K562 (cell line): ENCODE results near the gene MXD3. TPM values are rescaled to one million over a fixed set of nuclear protein-coding genes. Genes with fewer than 3 reads are reported as not detected.
A peak's percentile ranks its signal among the peaks of the same experiment; 100 is the strongest.

ENCODE experiments used
- ATF7 ChIP-seq: fragments of 450-650 bp; IDR thresholded peaks from 2 replicates; pipeline ENCODE4 v1.7.1; 2014; ENCODE audit warnings: mild to moderate bottlenecking, moderate library complexity
- GTF2E2 ChIP-seq: fragments of 200-800 bp; sonication (Bioruptor generic); IDR thresholded peaks from 2 replicates; pipeline ENCODE4 v1.6.1; 2016; ENCODE audit warnings: missing genetic modification characterization, missing compliant biosample characterization
- HNRNPH1 ChIP-seq: fragments of 200-400 bp; formaldehyde crosslinking; optimal IDR thresholded peaks from 2 replicates; pipeline ENCODE3; 2017; ENCODE audit warnings: low read depth, mild to moderate bottlenecking, low read length, moderate library complexity
- JUN ChIP-seq, 2 experiments: sonication (generic) in 1 of 2; formaldehyde crosslinking in 1 of 2; IDR thresholded peaks; 2 replicates each; pipeline versions ENCODE4 v1.6.1 to v1.8.0; 2012 to 2022; ENCODE audit warnings: borderline replicate concordance in 2 of 2, mild to moderate bottlenecking in 2 of 2, improper control_type of control experiment in 1 of 2, low read depth in 1 of 2, low read length in 1 of 2, missing genetic modification reagents in 1 of 2
- MTA1 ChIP-seq: fragments of 450-650 bp; IDR thresholded peaks from 2 replicates; pipeline ENCODE4 v1.6.1; 2017; ENCODE audit warnings: borderline replicate concordance
- MYNN ChIP-seq, 2 experiments: sonication (generic); formaldehyde crosslinking in 1 of 2; IDR thresholded peaks; 2 replicates each; pipeline versions ENCODE4 v1.5.0 to v1.6.1; 2016 to 2020; ENCODE audit warnings: antibody characterized with exemption in 1 of 2, missing genetic modification reagents in 1 of 2
- NR2C1 ChIP-seq, 2 experiments: fragments of 450-650 bp; IDR thresholded peaks; 2 replicates each; pipeline ENCODE4 v1.6.1; 2017; ENCODE audit warnings: mild to moderate bottlenecking in 2 of 2, antibody characterized with exemption in 1 of 2, inconsistent platforms in 1 of 2, missing compliant biosample characterization in 1 of 2, missing genetic modification characterization in 1 of 2
- NR2C2 ChIP-seq, 2 experiments: fragments of 200-800 bp in 1 of 2; sonication (Bioruptor generic) in 1 of 2; sonication (generic) in 1 of 2; formaldehyde crosslinking in 1 of 2; IDR thresholded peaks; 2 replicates each; pipeline versions ENCODE4 v1.6.1 to v1.8.0; 2016 to 2022; ENCODE audit warnings: mild to moderate bottlenecking in 1 of 2, missing compliant biosample characterization in 1 of 2, missing genetic modification characterization in 1 of 2, missing genetic modification reagents in 1 of 2
- PHB2 ChIP-seq: fragments of 450-650 bp; IDR thresholded peaks from 2 replicates; pipeline ENCODE4 v1.6.1; 2017; ENCODE audit warnings: low read depth
- PRPF4 ChIP-seq: fragments of 200-400 bp; formaldehyde crosslinking; IDR thresholded peaks from one replicate; pipeline ENCODE4 v1.6.1; 2017; ENCODE audit warnings: low read length, low read depth, mild to moderate bottlenecking; ENCODE audit not compliant: insufficient read depth, poor library complexity, severe bottlenecking
- SAFB2 ChIP-seq: fragments of 200-400 bp; formaldehyde crosslinking; IDR thresholded peaks from 2 replicates; pipeline ENCODE4 v1.6.1; 2018; ENCODE audit warnings: borderline replicate concordance, low read length, low read depth, moderate library complexity; ENCODE audit not compliant: severe bottlenecking
- SMARCB1 ChIP-seq: IDR thresholded peaks from 2 replicates; pipeline ENCODE4 v1.6.1; 2011; ENCODE audit warnings: improper control_type of control experiment, low read depth; ENCODE audit not compliant: insufficient read length
- TAF9B ChIP-seq: fragments of 450-650 bp; IDR thresholded peaks from 2 replicates; pipeline ENCODE4 v1.6.1; 2018; ENCODE audit warnings: mild to moderate bottlenecking; ENCODE audit not compliant: partially characterized antibody
- TARDBP ChIP-seq: fragments of 450-650 bp; IDR thresholded peaks from 2 replicates; pipeline ENCODE4 v1.6.1; 2016
- TRIM24 ChIP-seq, 2 experiments: fragments of 450-650 bp; IDR thresholded peaks; 2 replicates each; pipeline ENCODE4 v1.6.1; 2016
- ZNF696 ChIP-seq: fragments of 250-450 bp; sonication (Bioruptor Pico); conservative IDR thresholded peaks from 2 replicates; pipeline ENCODE4 v1.4.0; 2020; ENCODE audit warnings: mild to moderate bottlenecking, moderate library complexity
- polyA plus RNA-seq, 8 experiments: library from polyadenylated mRNA; depleted of rRNA in 4 of 8; stranded (reverse) in 5 of 8; unstranded in 3 of 8; fragments of >200 nt; fragmentation: Nextera tagmentation in 2 of 8; fragmentation: Illumina TruSeq in 1 of 8; extraction: Ambion mirVana in 2 of 8; extraction: Trizol in 1 of 8; gene quantifications; 2 replicates each; pipeline versions ENCODE4 v1.2.1 to v1.2.3, GENCODE V29; 2011 to 2014; ENCODE audit warnings: inconsistent platforms in 1 of 8, missing spikeins in 1 of 8
- total RNA-seq, 7 experiments: library from RNA; depleted of rRNA in 6 of 7; stranded (reverse); fragments of >200 nt in 6 of 7; fragmentation: Illumina TruSeq in 2 of 7; extraction: Trizol in 2 of 7; gene quantifications; 2 replicates each; pipeline versions ENCODE4 v1.2.1 to v1.2.3, GENCODE V29; 2011 to 2021; ENCODE audit warnings: low replicate concordance in 1 of 7
- TF ChIP-seq, protein P1 (sequence below): fragments of 450-650 bp; formaldehyde crosslinking; conservative IDR thresholded peaks from 2 replicates; pipeline ENCODE4 v1.4.0; 2022; ENCODE audit warnings: mild to moderate bottlenecking, missing genetic modification characterization
- TF ChIP-seq, protein P2 (sequence below): fragments of 250-450 bp; sonication (Bioruptor Pico); IDR thresholded peaks from 2 replicates; pipeline ENCODE4 v1.8.0; 2021; ENCODE audit warnings: mild to moderate bottlenecking, moderate library complexity
- TF ChIP-seq, protein P3 (sequence below): fragments of 450-650 bp; formaldehyde crosslinking; IDR thresholded peaks from 2 replicates; pipeline ENCODE4 v1.4.0; 2020; ENCODE audit warnings: mild to moderate bottlenecking, moderate library complexity
- TF ChIP-seq, protein P4 (sequence below): fragments of 250-450 bp; sonication (Bioruptor Pico); IDR thresholded peaks from 2 replicates; pipeline ENCODE4 v1.5.0; 2021

Gene MXD3
- total and polyA plus RNA-seq, 9 of the 15 experiments (the other 6 are each of a cell fraction or from before 2014, with no cell fraction given): 0.28 to 24.8 (median 4.5) TPM

DNA sequence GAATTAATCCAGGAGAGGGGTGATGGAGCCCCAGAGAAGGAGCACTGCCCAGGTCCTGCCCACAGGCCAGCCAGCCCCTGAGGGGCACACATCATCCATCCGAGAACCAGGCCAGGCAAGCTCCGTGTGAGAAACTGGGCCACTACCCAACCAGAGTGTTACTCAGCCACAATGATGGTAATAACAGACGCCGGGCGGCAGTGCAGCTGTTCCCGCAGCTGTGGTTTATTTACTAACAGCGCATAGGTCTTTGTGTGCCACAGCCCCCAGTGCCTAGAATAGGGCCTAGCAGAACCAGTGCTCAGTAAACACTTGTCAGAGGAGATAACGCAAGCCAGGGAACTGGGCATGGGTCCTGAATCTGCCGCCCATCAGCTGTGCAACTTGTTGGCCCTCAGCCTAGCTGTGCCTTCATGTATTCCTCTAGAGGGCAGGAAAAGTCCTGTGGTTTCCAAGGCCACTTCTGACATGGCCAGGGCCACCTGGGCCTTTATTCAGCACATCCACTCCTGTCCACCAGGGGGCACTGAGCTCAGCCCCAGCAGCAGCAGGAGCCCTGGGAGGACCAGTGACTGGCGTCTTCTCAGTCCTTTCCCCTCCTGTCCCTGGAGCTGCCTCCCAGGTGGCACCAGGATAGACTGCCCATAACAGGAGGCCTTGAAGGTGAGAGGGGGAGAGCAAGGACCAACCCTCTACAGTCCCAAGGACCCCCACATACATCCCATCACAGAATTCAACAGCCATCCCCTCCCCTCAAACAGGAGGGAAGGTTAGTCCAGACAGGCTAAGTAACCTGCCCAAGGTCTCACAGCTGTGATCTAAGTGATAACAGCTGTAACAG, 2.1 kb downstream of the MXD3 start (continued):
- TF ChIP-seq TRIM24 (IDR thresholded peaks at IDR 0.05) (no peak), TARDBP (0 out of 2 replicates have a peak, but pooled peaks have one; percentile 15), MTA1 (no peak), PHB2 (no peak), PRPF4 (no peak), NR2C1 (IDR thresholded peaks at IDR 0.05) (no peak), NR2C1 (tag; IDR thresholded peaks at IDR 0.05) (no peak), SMARCB1 (no peak), NR2C2 (CRISPR knock-in tag; IDR thresholded peaks at IDR 0.05) (no peak), NR2C2 (tag; IDR thresholded peaks at IDR 0.05) (no peak), ATF7 (peak; percentile 36; the same call in 1 of the 2 replicates), MYNN (IDR thresholded peaks at IDR 0.05) (0 out of 2 replicates have a peak, but pooled peaks have one; percentile 15), MYNN (CRISPR knock-in tag; IDR thresholded peaks at IDR 0.05) (no peak), ZNF696 (no peak), JUN (IDR thresholded peaks at IDR 0.05; ENCODE audit: borderline replicate concordance, low read depth, low read length) (no peak), JUN (CRISPR knock-in tag; IDR thresholded peaks at IDR 0.05; ENCODE audit: borderline replicate concordance) (no peak), HNRNPH1 (no peak), TAF9B (no peak), GTF2E2 (no peak), SAFB2 (no peak)
- TF ChIP-seq, protein P1, sequence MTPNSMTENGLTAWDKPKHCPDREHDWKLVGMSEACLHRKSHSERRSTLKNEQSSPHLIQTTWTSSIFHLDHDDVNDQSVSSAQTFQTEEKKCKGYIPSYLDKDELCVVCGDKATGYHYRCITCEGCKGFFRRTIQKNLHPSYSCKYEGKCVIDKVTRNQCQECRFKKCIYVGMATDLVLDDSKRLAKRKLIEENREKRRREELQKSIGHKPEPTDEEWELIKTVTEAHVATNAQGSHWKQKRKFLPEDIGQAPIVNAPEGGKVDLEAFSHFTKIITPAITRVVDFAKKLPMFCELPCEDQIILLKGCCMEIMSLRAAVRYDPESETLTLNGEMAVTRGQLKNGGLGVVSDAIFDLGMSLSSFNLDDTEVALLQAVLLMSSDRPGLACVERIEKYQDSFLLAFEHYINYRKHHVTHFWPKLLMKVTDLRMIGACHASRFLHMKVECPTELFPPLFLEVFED: no peak
- TF ChIP-seq, protein P2, sequence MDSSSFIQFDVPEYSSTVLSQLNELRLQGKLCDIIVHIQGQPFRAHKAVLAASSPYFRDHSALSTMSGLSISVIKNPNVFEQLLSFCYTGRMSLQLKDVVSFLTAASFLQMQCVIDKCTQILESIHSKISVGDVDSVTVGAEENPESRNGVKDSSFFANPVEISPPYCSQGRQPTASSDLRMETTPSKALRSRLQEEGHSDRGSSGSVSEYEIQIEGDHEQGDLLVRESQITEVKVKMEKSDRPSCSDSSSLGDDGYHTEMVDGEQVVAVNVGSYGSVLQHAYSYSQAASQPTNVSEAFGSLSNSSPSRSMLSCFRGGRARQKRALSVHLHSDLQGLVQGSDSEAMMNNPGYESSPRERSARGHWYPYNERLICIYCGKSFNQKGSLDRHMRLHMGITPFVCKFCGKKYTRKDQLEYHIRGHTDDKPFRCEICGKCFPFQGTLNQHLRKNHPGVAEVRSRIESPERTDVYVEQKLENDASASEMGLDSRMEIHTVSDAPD: no peak
- TF ChIP-seq, protein P3, sequence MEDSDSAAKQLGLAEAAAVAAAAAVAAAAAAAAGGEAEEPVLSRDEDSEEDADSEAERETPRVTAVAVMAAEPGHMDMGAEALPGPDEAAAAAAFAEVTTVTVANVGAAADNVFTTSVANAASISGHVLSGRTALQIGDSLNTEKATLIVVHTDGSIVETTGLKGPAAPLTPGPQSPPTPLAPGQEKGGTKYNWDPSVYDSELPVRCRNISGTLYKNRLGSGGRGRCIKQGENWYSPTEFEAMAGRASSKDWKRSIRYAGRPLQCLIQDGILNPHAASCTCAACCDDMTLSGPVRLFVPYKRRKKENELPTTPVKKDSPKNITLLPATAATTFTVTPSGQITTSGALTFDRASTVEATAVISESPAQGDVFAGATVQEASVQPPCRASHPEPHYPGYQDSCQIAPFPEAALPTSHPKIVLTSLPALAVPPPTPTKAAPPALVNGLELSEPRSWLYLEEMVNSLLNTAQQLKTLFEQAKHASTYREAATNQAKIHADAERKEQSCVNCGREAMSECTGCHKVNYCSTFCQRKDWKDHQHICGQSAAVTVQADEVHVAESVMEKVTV (CRISPR knock-in tag): no peak
- TF ChIP-seq, protein P4, sequence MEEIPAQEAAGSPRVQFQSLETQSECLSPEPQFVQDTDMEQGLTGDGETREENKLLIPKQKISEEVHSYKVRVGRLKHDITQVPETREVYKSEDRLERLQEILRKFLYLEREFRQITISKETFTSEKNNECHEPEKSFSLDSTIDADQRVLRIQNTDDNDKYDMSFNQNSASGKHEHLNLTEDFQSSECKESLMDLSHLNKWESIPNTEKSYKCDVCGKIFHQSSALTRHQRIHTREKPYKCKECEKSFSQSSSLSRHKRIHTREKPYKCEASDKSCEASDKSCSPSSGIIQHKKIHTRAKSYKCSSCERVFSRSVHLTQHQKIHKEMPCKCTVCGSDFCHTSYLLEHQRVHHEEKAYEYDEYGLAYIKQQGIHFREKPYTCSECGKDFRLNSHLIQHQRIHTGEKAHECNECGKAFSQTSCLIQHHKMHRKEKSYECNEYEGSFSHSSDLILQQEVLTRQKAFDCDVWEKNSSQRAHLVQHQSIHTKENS (CRISPR knock-in tag): no peak
